GF-D8 (cell line): ENCODE results near the gene GRK1.
A peak's percentile ranks its signal among the peaks of the same experiment; 100 is the strongest.

Experiments
- DNase-seq: peaks from one replicate; lab custom pipeline; 2025; lab: John Stamatoyannopoulos, UW

Gene GRK1

DNA sequence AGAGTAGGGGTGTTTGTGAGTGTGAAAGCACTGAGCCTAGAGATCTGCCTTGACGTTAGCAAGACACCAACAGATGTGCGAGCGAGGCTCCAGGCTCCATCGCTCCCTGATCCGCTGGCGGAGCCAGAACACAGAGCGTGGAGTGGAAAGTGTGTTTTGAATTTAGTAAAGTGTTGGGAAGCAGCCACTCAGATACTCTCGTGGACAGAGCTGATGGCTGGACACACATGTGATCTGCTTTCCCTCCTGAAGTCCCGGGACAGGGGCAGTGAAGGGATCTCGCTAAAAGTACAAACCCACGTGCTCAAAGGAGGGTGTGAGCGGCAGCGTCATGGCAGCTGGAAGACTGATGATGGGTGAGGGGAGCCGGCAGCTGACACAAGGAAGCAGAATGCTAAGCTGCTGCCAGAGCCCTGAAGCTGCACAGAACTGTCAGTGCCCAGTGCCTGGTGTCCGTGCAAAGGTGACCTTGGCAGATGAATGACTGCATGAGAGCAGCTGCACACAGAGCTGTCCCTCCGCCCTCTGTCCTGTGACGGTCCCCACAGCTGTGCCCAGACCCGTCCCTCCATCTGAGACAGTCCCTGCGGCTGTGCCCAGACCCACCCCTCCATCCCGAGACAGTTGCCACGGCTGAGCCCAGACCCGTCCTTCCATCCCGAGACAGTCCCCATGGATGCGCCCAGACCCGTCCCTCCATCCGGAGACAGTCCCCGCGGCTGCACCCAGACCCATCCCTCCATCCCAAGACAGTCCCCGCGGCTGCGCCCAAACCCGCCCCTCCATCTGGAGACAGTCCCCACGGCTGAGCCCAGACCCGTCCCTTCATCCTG lies 62.4 kb downstream of the GRK1 start:
- no peak for DNase-seq

GRCh38 chr13:113730258-113730691 lies 63.3 kb downstream of the GRK1 start:
- no peak for DNase-seq

DNA sequence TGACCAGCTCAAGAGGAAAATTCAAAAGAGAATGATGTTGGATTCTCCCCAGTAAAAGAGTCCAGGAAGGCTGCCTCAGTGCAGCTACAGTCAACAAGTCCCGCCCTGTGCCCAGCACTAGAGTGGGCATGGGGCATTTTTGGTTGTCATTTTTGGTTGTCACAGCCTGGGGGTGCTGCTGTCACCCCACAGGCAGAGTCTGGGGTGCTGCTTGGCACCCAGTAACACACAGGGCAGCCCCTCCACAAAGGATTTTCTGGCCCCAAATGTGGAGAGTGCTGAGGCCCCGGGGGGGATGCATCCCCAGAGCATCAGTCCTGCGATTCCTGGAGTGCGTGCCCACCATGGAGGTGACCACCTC lies 63.8 kb downstream of the GRK1 start:
- DNase-seq: no peak

- no peak for DNase-seq
Observed at GRCh38 chr13:113731192-113732175, 64.5 kb downstream of the GRK1 start.

- DNase-seq: no peak
Observed at GRCh38 chr13:113732176-113732960, 65.3 kb downstream of the GRK1 start.

DNA sequence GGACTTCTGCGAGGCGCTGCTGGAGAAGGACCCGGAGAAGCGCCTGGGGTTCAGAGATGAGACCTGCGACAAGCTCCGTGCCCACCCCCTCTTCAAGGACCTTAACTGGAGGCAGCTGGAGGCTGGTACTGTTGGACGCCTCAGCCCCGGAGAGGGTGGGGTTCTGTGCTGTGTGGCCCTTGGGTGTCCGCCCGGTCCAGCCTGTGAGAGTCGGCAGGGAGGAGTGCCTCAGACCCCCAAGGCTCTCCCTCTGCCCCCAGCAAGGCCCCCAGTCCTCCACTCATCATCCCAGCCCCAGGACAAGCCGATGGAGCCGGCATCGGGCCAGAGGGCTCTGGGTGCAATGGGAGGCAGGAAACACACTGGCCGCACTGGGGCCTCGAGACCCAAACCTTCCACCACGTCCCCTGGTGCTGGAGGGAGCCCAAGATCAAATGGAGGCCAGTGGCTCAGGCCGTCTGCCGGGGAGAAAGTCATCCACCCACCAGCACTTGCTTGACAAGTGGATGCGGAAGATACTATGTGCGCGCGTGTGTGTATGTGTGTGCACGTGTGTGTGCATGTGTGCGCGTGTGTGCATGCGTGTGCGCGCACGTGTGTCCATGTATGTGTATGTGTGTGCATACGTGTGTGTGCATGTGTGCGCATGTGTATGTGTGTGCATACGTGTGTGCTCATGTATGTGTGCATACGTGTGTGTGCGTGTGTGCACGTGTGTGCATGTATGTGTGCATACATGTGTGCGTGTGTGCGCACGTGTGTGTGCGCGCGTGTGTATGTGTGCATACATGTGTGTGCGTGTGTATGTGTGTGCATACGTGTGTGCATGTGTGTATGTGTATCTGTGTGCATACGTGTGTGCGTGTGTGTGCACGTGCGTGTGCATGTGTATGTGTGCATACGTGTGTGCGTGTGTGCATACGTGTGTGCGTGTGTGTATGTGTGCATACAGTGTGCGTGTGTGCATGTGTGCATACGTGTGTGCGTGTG lies 66.2 kb downstream of the GRK1 start:
- no peak for DNase-seq

DNA sequence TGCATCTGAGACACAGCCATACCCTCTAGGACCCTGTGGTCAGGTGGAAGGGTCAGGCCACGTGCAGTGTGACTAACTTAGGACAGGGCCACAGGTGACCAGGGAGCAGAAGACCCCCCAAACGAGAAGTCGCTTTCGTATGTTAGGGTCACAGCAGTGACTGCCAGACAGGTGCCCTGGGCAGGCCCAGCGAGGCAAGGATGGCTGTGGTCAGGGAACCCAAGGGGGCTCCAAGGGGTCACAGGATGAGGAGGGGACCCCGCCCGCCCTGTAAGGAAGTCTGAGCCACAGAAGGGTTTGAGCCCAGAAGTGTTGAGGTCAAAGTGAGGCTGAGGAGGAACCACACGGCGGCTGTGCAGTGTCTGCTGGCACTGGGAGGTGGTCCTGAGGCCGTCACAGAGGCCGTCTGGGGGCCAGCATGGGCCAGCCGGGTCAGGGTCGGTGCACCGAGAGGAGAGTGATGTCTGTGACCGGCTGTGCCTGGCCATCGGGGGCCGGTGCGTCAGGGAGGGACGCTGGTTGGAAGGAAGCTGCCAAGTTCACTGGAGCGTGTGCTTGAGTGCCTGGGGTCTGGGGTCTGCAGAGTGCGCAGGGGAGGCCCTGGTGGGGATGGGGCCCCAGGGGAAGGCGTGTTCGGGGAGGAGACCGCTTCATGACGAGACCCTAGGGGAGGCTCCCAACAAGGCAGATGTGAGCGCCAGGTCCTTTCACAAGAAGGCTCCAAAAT lies 67.2 kb downstream of the GRK1 start:
- no peak for DNase-seq

- DNase-seq: no peak
Observed at GRCh38 chr13:113734826-113735125, 67.8 kb downstream of the GRK1 start.

- DNase-seq: no peak
Observed at GRCh38 chr13:113735194-113735593, 68.2 kb downstream of the GRK1 start.

GRCh38 chr13:113735750-113736149 lies 68.7 kb downstream of the GRK1 start:
- DNase-seq: no peak

- peak; percentile 86 for DNase-seq
Observed at GRCh38 chr13:113736258-113736731, 69.3 kb downstream of the GRK1 start.

DNA sequence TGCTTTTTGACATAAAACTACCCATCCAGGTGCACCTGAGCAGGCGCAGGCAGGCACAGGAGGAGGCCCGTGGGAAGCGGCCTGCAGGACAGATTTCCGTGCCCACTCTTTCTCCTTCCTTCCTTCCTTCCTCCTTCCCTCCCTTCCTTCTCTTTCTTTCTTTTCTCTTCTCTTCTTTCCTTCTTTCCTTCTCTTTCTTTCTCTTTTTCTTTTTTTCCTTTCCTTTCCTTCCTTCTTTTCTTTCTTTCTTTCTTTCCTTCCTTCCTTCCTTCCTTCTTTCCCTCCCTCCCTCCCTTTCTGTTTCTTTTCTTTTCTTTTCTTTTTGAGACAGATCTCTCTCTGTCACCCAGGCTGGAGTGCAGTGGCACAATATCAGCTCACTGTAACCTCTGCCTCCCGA lies 70.8 kb downstream of the GRK1 start:
- DNase-seq: no peak

- DNase-seq: no peak
Observed at GRCh38 chr13:113739527-113740285, 72.7 kb downstream of the GRK1 start.

GRCh38 chr13:113740286-113740556 lies 73.2 kb downstream of the GRK1 start:
- no peak for DNase-seq

DNA sequence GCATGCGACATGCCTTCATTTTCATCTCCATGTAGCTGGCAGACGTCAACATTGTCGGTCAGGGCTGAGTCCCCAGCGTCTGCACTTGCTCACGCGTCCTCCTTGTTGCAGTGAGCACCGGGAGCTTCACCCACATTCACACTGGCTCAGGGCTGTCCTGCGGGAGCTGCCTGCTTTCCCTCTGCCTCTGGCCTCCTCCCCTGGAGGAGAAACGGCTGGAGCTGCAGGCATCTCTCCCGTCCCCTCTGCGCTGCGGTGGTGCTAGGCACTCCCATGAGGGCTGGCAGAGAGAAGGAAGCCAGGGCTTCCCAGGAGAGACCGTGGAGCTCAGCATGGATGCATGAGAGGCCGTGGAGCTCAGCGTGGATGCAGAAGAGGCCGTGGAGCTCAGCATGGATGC lies 73.6 kb downstream of the GRK1 start:
- no peak for DNase-seq

- peak; percentile 88 for DNase-seq
Observed at GRCh38 chr13:113741191-113741668, 74.2 kb downstream of the GRK1 start.

GRCh38 chr13:113742000-113742441 lies 75.0 kb downstream of the GRK1 start:
- peak; percentile 66 for DNase-seq

GRCh38 chr13:113742445-113743120 lies 75.6 kb downstream of the GRK1 start:
- DNase-seq: no peak
